GM18505 (cell line): ENCODE measurements around the gene PPM1H.
"Not testable (repeated sequence)": the region's sequence is repeated elsewhere in the genome, so short reads cannot be mapped to it uniquely, and the experiment has no call there.

Experiments
- ATAC-seq: cut with Tn5 transposase; IDR thresholded peaks from one replicate; pipeline ENCODE4 v1.9.1; 2021; ENCODE audit not compliant: unreplicated experiment
- POLR2A ChIP-seq: IDR thresholded peaks from 4 replicates; pipeline ENCODE4 v1.6.1; 2011; ENCODE audit warnings: borderline replicate concordance; ENCODE audit not compliant: insufficient read depth, insufficient read length; ENCODE audit errors: extremely low read depth

Gene PPM1H

GRCh38 chr12:62772416-62772955 is 162.5 kb downstream of the PPM1H start:
- no peak for ATAC-seq
- TF ChIP-seq POLR2A: no peak

- no peak for ATAC-seq
- no peak for TF ChIP-seq POLR2A
These were observed 163.1 kb downstream of the PPM1H start for GRCh38 chr12:62771828-62772227.

- no peak for ATAC-seq
- no peak for TF ChIP-seq POLR2A
These were observed 164.6 kb downstream of the PPM1H start for GRCh38 chr12:62770381-62770780.

GRCh38 chr12:62769076-62769619 is 165.8 kb downstream of the PPM1H start:
- TF ChIP-seq POLR2A: no peak
- ATAC-seq: no peak

- ATAC-seq: no peak
- no peak for TF ChIP-seq POLR2A
These were observed 167.0 kb downstream of the PPM1H start for GRCh38 chr12:62767946-62768345.

- no peak for TF ChIP-seq POLR2A
- no peak for ATAC-seq
These were observed 167.5 kb downstream of the PPM1H start for GRCh38 chr12:62767496-62767895.

- no peak for ATAC-seq
- TF ChIP-seq POLR2A: no peak
These were observed 168.5 kb downstream of the PPM1H start for GRCh38 chr12:62766496-62766895.

- ATAC-seq: no peak
- no peak for TF ChIP-seq POLR2A
These were observed 170.9 kb downstream of the PPM1H start for GRCh38 chr12:62763861-62764645.

GRCh38 chr12:62763312-62763711 is 171.6 kb downstream of the PPM1H start:
- ATAC-seq: no peak
- no peak for TF ChIP-seq POLR2A

- TF ChIP-seq POLR2A: no peak
- no peak for ATAC-seq
These were observed 172.3 kb downstream of the PPM1H start for GRCh38 chr12:62762645-62763044.

- ATAC-seq: no peak
These were observed 173.3 kb downstream of the PPM1H start for GRCh38 chr12:62761658-62762057.

GRCh38 chr12:62760779-62761178 is 174.2 kb downstream of the PPM1H start:
- ATAC-seq: peak; percentile 89
- no peak for TF ChIP-seq POLR2A

More at GRCh38 chr12:62761658-62762057, 173.3 kb downstream of the PPM1H start:
- TF ChIP-seq POLR2A: no peak

GRCh38 chr12:62760341-62760740 is 174.6 kb downstream of the PPM1H start:
- not testable (repeated sequence) for ATAC-seq

- no peak for ATAC-seq
- TF ChIP-seq POLR2A: no peak
These were observed 176.7 kb downstream of the PPM1H start for GRCh38 chr12:62758216-62758615.
